ENCODE measurements around the gene BCL11A. TPM values are rescaled to one million over a fixed set of nuclear protein-coding genes. Genes with fewer than 3 reads are reported as not detected.
A peak's percentile ranks its signal among the peaks of the same experiment; 100 is the strongest.

The BCL11A gene
- total RNA-seq, 4 donors from 2014 or later: 4.6 to 12.8 (median 9.0) TPM

DNA sequence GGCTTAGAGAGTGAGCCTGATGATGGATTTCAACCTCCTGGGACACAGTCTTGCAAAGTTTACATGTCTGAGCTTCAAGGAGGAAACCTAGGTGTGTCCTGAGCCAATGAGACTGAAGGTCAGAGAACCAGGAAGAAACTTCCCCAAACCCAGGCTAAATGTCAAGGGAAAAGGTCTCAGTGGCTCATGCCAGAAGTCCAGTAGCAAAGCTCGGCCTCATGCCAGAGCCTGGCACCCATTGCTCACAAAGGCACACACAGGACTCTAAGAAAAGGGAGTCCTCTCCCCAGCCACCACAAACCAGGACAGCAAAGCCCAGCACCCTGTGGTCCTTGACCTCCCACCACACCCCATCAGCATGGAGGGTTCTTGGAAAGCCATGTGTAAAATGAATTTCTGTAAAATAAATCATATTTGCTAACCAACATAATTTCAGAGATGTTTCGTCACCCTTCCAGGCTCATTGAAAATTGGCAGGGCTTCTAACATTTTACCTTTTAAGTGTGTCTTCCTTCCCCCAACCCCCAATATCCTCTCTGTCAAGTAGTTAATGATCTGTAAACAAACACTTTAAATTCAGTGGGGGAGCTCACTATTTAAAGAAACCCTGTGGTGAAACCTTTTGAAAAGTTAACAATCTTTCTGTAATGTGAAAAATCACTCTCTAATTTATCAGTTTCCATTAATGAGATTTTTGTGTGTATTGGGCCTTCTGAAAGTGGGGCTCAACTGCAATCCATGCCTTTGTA is 77.1 kb downstream of the BCL11A start:
- Histone ChIP-seq H3K36me3 (no peaks in the 10 kb centered on the region), H3K9me3 (no peaks in the 10 kb centered on the region), H3K27ac (no peak overlapping the region), H3K27me3 (no peaks in the 10 kb centered on the region), H3K4me1 (no peaks in the 10 kb centered on the region), H3K4me3 (replicated peaks in 1 of 3) (no peak overlapping the region)
- TF ChIP-seq, protein P1, sequence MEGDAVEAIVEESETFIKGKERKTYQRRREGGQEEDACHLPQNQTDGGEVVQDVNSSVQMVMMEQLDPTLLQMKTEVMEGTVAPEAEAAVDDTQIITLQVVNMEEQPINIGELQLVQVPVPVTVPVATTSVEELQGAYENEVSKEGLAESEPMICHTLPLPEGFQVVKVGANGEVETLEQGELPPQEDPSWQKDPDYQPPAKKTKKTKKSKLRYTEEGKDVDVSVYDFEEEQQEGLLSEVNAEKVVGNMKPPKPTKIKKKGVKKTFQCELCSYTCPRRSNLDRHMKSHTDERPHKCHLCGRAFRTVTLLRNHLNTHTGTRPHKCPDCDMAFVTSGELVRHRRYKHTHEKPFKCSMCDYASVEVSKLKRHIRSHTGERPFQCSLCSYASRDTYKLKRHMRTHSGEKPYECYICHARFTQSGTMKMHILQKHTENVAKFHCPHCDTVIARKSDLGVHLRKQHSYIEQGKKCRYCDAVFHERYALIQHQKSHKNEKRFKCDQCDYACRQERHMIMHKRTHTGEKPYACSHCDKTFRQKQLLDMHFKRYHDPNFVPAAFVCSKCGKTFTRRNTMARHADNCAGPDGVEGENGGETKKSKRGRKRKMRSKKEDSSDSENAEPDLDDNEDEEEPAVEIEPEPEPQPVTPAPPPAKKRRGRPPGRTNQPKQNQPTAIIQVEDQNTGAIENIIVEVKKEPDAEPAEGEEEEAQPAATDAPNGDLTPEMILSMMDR (IDR thresholded peaks at IDR 0.05): no peak
- no peak for TF ChIP-seq POLR2A (IDR thresholded peaks at IDR 0.05)
- intact Hi-C loops (cut with DNase I): no loop called here
- WGBS, 2 donors: 69 to 76% methylated on average over 2 of the region's 2 CpGs
- peak in 1 of 2 donors; percentile 15 for DNase-seq

DNA sequence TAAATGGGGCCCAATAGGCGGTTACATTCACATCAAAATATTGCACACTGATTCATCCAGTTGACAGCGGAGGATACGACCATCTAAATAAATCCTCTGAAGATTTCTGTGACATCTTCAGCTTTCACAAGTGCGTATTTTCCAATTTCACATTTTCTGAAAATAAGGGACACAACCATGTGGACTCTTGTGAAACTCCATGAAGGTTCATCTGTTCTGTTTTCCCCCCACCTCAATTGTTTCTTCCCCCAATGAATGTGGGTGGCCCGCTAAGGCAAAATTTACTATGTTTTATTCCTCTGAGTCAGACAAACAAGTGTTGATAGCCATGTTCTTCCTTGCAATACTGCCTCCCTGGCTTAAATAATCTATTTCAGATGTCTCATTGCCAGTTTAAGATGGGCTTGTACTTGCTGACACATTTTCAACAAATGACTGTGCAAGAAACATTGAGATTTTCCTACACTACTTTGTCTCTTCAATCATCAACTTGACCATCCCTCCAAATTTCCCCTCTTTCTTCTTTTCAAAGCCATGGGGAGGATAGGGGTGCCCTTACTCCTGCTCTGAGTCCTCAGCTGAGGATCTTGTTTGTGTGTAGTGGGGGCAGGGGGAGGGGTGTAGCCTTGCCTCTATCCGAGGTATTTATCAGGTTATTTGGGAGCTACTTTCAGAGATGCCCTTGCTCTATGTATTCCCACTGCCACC is 78.2 kb downstream of the BCL11A start:
- Histone ChIP-seq H3K4me3 (replicated peaks in 1 of 3) (no peak overlapping the region), H3K4me1 (no peaks in the 10 kb centered on the region), H3K27me3 (no peaks in the 10 kb centered on the region), H3K27ac (no peak overlapping the region), H3K9me3 (no peaks in the 10 kb centered on the region), H3K36me3 (no peaks in the 10 kb centered on the region)
- 91 to 94% methylated on average over 6 of the region's 6 CpGs for WGBS, 2 donors
- DNase-seq: no peak
- intact Hi-C loops (cut with DNase I): no loop called here
- TF ChIP-seq, protein P1 (IDR thresholded peaks at IDR 0.05): no peak
- no peak for TF ChIP-seq POLR2A (IDR thresholded peaks at IDR 0.05)

DNA sequence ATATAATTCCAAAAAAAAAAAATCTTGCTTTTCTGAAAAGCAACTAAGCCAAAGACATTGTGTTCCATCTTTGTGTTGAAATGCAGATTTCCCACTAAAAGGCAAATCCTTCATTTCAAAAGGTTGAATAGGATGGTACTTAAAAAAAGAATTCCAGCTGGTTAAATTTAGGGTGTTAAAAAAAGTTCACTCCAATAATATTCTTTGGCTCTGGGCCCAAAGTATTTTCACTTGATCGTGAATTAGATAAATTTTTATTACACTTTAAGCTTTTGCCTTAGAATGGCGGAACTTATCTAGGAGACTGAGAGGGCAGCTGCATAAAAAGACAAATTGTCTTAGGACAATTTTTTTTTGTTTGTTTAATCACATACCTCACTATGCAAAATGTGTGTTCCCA is 79.2 kb downstream of the BCL11A start:
- no peak for TF ChIP-seq POLR2A (IDR thresholded peaks at IDR 0.05)
- TF ChIP-seq, protein P1 (IDR thresholded peaks at IDR 0.05): no peak
- no peak for DNase-seq
- Histone ChIP-seq H3K36me3 (no peaks in the 10 kb centered on the region), H3K27ac (no peak overlapping the region), H3K27me3 (no peaks in the 10 kb centered on the region), H3K9me3 (no peaks in the 10 kb centered on the region), H3K4me3 (replicated peaks in 1 of 3) (no peak overlapping the region), H3K4me1 (peaks cover 0 to 8% of the 10 kb centered on the region in 2 donors)
- intact Hi-C loops (cut with DNase I): no loop called here
- WGBS, 2 donors: 84% methylated on average over 2 of the region's 2 CpGs

DNA sequence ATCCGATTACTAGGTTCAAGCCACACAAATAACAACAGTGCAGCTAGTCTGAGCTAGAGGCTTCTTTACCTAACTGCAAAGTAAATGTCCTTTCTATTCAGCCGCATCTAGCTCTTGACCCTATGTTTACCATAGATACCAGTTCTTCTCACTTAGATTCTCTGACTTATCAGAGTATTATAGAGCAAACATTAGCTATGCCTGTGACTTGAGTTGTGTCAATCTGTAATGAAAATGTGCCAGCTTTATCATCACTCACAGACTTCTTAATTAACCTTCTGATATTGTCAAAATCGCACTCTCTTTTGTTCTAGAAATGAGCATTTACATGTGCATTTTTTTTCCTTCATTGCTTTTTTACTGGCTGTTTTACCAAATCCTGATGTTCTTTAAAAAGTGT is 79.9 kb downstream of the BCL11A start:
- 89 to 94% methylated on average over 3 of the region's 3 CpGs for WGBS, 2 donors
- Histone ChIP-seq H3K4me1 (peaks cover 0 to 9% of the 10 kb centered on the region in 2 donors), H3K27ac (no peak overlapping the region), H3K4me3 (replicated peaks in 1 of 3) (no peak overlapping the region), H3K36me3 (no peaks in the 10 kb centered on the region), H3K27me3 (no peaks in the 10 kb centered on the region), H3K9me3 (no peaks in the 10 kb centered on the region)
- intact Hi-C loops (cut with DNase I): no loop called here
- TF ChIP-seq, protein P1 (IDR thresholded peaks at IDR 0.05): no peak
- no peak for TF ChIP-seq POLR2A (IDR thresholded peaks at IDR 0.05)
- no peak for DNase-seq
